ENCODE results near the gene INO80.

Gene INO80

GRCh38 chr15:40952301-40952900 is 163.7 kb downstream of the INO80 start (continued):
- TF ChIP-seq, protein P1, sequence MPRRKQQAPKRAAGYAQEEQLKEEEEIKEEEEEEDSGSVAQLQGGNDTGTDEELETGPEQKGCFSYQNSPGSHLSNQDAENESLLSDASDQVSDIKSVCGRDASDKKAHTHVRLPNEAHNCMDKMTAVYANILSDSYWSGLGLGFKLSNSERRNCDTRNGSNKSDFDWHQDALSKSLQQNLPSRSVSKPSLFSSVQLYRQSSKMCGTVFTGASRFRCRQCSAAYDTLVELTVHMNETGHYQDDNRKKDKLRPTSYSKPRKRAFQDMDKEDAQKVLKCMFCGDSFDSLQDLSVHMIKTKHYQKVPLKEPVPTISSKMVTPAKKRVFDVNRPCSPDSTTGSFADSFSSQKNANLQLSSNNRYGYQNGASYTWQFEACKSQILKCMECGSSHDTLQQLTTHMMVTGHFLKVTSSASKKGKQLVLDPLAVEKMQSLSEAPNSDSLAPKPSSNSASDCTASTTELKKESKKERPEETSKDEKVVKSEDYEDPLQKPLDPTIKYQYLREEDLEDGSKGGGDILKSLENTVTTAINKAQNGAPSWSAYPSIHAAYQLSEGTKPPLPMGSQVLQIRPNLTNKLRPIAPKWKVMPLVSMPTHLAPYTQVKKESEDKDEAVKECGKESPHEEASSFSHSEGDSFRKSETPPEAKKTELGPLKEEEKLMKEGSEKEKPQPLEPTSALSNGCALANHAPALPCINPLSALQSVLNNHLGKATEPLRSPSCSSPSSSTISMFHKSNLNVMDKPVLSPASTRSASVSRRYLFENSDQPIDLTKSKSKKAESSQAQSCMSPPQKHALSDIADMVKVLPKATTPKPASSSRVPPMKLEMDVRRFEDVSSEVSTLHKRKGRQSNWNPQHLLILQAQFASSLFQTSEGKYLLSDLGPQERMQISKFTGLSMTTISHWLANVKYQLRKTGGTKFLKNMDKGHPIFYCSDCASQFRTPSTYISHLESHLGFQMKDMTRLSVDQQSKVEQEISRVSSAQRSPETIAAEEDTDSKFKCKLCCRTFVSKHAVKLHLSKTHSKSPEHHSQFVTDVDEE (CRISPR knock-in tag; IDR thresholded peaks at IDR 0.05): no peak
- TF ChIP-seq RARB (CRISPR knock-in tag; IDR thresholded peaks at IDR 0.05) (no peak), TCF4 (CRISPR knock-in tag; IDR thresholded peaks at IDR 0.05; ENCODE audit: borderline replicate concordance) (no peak), OSR1 (CRISPR knock-in tag; IDR thresholded peaks at IDR 0.05) (no peak), PPARA (CRISPR knock-in tag; IDR thresholded peaks at IDR 0.05; ENCODE audit: borderline replicate concordance) (no peak), CSDC2 (CRISPR knock-in tag; IDR thresholded peaks at IDR 0.05) (no peak), ZNF8 (CRISPR knock-in tag; IDR thresholded peaks at IDR 0.05) (no peak)

DNA sequence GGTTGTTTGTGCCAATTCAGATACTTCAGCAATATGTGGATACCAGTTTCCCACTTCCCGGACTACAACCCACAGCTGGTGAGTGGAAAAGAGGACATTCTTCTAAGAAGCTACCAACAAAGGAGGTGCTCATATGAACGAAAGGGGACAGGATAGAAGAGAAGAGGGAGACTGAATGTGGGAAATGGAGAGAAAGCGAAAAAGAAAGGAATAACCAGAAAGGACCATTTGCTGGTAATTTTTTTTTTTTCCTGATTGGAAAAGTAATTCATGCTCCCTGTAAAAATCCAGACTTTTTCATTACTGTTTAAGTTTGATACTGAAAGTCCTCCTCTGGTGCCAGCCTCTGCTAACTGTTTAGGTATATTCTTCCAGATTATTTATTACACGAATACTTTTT is 164.3 kb downstream of the INO80 start:
- TF ChIP-seq ISL1 (CRISPR knock-in tag; IDR thresholded peaks at IDR 0.05) (no peak), GLIS3 (CRISPR knock-in tag; IDR thresholded peaks at IDR 0.05) (no peak)

GRCh38 chr15:40949756-40950207 is 166.3 kb downstream of the INO80 start:
- ATAC-seq: no peak
- no peak for TF ChIP-seq ZNF565 (CRISPR knock-in tag; conservative IDR thresholded peaks at IDR 0.05; ENCODE audit: low read depth)
- TF ChIP-seq OSR1 (CRISPR knock-in tag; IDR thresholded peaks at IDR 0.05): no peak
- no peak for TF ChIP-seq GLIS3 (CRISPR knock-in tag; IDR thresholded peaks at IDR 0.05)
- no peak for TF ChIP-seq ESRRG (CRISPR knock-in tag; IDR thresholded peaks at IDR 0.05)
- TF ChIP-seq BACH2 (CRISPR knock-in tag; IDR thresholded peaks at IDR 0.05; ENCODE audit: borderline replicate concordance): no peak
- no peak for TF ChIP-seq ZNF8 (CRISPR knock-in tag; IDR thresholded peaks at IDR 0.05)
- no peak for TF ChIP-seq ISL1 (CRISPR knock-in tag; IDR thresholded peaks at IDR 0.05)
- TF ChIP-seq ZFP3 (CRISPR knock-in tag; IDR thresholded peaks at IDR 0.05): no peak

More for the DNA sequence above, 164.3 kb downstream of the INO80 start:
- ATAC-seq: no peak

- TF ChIP-seq, protein P2, sequence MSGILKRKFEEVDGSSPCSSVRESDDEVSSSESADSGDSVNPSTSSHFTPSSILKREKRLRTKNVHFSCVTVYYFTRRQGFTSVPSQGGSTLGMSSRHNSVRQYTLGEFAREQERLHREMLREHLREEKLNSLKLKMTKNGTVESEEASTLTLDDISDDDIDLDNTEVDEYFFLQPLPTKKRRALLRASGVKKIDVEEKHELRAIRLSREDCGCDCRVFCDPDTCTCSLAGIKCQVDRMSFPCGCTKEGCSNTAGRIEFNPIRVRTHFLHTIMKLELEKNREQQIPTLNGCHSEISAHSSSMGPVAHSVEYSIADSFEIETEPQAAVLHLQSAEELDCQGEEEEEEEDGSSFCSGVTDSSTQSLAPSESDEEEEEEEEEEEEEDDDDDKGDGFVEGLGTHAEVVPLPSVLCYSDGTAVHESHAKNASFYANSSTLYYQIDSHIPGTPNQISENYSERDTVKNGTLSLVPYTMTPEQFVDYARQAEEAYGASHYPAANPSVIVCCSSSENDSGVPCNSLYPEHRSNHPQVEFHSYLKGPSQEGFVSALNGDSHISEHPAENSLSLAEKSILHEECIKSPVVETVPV (CRISPR knock-in tag; IDR thresholded peaks at IDR 0.05): no peak
- TF ChIP-seq ZNF565 (CRISPR knock-in tag; conservative IDR thresholded peaks at IDR 0.05; ENCODE audit: low read depth) (no peak), ESRRG (CRISPR knock-in tag; IDR thresholded peaks at IDR 0.05) (no peak), SNAI2 (CRISPR knock-in tag; IDR thresholded peaks at IDR 0.05) (no peak), ZNF70 (CRISPR knock-in tag; IDR thresholded peaks at IDR 0.05) (no peak), PATZ1 (CRISPR knock-in tag; IDR thresholded peaks at IDR 0.05; ENCODE audit: borderline replicate concordance) (no peak), ISL1 (CRISPR knock-in tag; IDR thresholded peaks at IDR 0.05) (no peak)
- no peak for ATAC-seq
These were observed 167.2 kb downstream of the INO80 start for GRCh38 chr15:40948706-40949473.

DNA sequence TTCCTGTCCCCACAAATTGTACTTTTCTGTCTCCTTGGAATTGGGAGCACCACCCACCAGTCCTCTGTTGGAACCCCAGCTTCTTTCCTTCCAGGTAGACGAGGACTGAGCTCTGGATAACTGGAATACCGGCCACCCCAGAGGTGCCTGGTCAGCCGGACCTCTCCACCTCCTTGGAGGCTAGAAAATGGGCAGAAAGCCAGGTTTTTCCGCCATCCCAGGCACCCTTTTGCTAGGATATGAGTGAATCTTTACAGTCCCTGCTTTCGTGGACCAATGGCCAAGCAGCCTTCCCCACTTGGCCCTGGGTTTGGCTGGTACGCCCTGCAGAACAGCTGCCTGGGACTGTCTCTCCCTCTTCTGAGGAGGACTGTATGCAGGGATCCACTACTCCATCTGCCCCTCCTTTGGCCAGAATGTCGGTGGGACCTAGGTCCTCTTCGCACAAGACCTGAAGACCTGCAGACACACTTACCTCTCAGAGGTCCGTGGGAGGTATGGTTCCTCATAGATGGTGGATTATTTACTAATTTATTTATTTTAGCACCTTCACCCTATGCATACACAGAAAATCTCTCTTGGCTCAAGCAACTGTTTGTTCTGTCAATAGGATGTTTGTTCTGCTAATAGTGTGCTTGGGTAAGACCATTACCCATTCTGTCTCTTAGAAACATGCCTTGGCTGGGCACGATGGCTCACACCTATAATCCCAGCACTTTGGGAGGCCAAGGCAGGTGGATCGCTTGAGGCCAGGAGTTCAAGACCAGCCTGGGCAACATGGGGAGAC is 171.4 kb downstream of the INO80 start:
- ATAC-seq: no peak
- TF ChIP-seq ZFP30 (CRISPR knock-in tag; IDR thresholded peaks at IDR 0.05) (no peak), TCF4 (CRISPR knock-in tag; IDR thresholded peaks at IDR 0.05; ENCODE audit: borderline replicate concordance) (no peak), ARNTL (CRISPR knock-in tag; IDR thresholded peaks at IDR 0.05; ENCODE audit: borderline replicate concordance, low read depth) (no peak), ZNF565 (CRISPR knock-in tag; conservative IDR thresholded peaks at IDR 0.05; ENCODE audit: low read depth) (no peak), BACH2 (CRISPR knock-in tag; IDR thresholded peaks at IDR 0.05; ENCODE audit: borderline replicate concordance) (no peak), PATZ1 (CRISPR knock-in tag; IDR thresholded peaks at IDR 0.05; ENCODE audit: borderline replicate concordance) (no peak), CSDC2 (CRISPR knock-in tag; IDR thresholded peaks at IDR 0.05) (no peak)
